Nephron progenitor cell (in vitro differentiated cells): ENCODE data around the gene USP21.

Experiments
- DNase-seq: peaks from one replicate; pipeline ENCODE4 v3.0.0; 2021
- H3K27ac Mint-ChIP-seq: 2 replicates; pipeline ENCODE4 v1.8.0; 2021; ENCODE audit warnings: mild to moderate bottlenecking, moderate library complexity, mixed read lengths
- H3K27me3 Mint-ChIP-seq: 2 replicates; pipeline ENCODE4 v1.8.0; 2021; ENCODE audit warnings: mild to moderate bottlenecking, low read depth, mixed read lengths; ENCODE audit not compliant: poor library complexity
- H3K36me3 Mint-ChIP-seq: 2 replicates; pipeline ENCODE4 v1.8.0; 2021; ENCODE audit warnings: low read depth, mixed read lengths
- H3K4me1 Mint-ChIP-seq: 2 replicates; pipeline ENCODE4 v1.8.0; 2021; ENCODE audit warnings: mixed read lengths
- H3K4me3 Mint-ChIP-seq: 2 replicates; pipeline ENCODE4 v1.8.0; 2021; ENCODE audit warnings: mild to moderate bottlenecking, moderate library complexity, mixed read lengths
- H3K9me3 Mint-ChIP-seq: 2 replicates; pipeline ENCODE4 v1.8.0; 2021; ENCODE audit warnings: mild to moderate bottlenecking, moderate library complexity, mixed read lengths
- TF ChIP-seq, protein P1 (sequence below): fragments of 200-600 bp; sonication (generic); IDR thresholded peaks from 2 replicates; pipeline ENCODE4 v1.5.0; 2021; ENCODE audit warnings: antibody characterized with exemption

USP21 gene

DNA sequence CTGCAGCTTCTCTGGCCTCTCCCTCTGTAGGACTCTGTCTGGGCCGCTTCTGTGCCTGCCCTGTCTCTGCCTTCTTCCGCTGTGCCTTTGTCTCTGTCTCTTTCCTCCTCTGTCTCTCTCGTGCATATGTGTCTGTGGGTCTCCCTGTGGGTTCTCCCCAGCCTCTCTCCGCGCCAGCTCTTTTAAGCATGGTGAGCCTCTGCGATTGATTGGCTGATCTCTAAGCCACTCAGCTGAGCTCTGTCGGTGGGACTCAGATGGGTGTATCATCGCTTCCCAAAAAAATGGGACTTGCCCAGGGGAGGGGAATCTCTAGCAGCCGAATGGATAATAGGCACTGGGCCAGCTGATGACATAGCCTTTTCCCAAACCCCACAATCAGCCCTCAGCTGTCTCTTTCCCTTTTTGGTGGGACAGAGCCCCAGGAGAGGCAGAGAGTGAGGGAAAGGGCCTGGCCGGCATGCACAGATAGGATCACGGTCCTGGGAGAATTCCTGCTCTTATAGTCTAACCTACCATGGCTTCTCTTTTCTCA lies 39.7 kb downstream of the USP21 start, which contains the start of gene ADAMTS4:
Gene ADAMTS4 (minus strand): TSS at position 158 of the 535 bp plus-strand sequence. CDS start 427 bp downstream, outside the sequence.
- Mint-ChIP-seq H3K27ac (peak within 1 kb of the TSS; percentile 86), H3K9me3 (no peaks in the 10 kb centered on the region), H3K4me3 (peak within 1 kb of the TSS; percentile 79), H3K36me3 (peaks cover 4% of the 10 kb centered on the region), H3K27me3 (peaks cover 3% of the 10 kb centered on the region), H3K4me1 (peaks cover 68% of the 10 kb centered on the region)
- DNase-seq: no peak
- TF ChIP-seq, protein P1, sequence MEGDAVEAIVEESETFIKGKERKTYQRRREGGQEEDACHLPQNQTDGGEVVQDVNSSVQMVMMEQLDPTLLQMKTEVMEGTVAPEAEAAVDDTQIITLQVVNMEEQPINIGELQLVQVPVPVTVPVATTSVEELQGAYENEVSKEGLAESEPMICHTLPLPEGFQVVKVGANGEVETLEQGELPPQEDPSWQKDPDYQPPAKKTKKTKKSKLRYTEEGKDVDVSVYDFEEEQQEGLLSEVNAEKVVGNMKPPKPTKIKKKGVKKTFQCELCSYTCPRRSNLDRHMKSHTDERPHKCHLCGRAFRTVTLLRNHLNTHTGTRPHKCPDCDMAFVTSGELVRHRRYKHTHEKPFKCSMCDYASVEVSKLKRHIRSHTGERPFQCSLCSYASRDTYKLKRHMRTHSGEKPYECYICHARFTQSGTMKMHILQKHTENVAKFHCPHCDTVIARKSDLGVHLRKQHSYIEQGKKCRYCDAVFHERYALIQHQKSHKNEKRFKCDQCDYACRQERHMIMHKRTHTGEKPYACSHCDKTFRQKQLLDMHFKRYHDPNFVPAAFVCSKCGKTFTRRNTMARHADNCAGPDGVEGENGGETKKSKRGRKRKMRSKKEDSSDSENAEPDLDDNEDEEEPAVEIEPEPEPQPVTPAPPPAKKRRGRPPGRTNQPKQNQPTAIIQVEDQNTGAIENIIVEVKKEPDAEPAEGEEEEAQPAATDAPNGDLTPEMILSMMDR: no peak

DNA sequence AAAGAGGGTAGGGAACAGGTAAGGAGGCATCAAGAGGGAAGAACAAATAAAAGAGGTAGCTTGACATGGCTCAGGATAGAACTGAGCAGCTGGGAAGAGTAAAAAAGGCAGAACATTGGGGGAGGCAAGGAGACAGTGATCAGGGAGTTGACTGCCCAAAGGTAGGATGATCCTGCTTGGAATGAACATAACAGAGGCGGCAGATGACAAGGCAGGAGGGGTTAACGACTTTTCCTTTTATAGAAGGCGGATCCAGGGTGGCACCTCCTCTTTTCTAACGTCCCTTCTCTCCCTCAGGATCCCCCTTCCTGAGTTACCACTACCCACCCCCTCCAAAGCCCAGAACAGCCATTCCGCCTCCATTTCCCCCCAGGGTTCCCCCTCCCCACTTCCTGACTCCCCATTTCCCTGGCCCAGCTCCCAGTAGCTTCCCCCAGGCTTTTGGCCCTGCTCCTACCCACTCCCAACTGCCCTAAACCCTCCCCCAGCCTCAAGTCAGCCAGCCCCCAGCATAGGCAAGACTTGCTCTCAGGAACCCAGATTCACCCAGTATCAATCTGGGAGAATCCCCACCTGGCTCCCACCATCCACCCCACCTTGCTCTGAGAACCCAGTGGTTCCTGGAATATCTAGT lies 40.3 kb downstream of the USP21 start:
- TF ChIP-seq, protein P1: no peak
- Mint-ChIP-seq H3K4me3 (peak overlapping the region; percentile 79), H3K4me1 (peaks cover 74% of the 10 kb centered on the region), H3K36me3 (peaks cover 10% of the 10 kb centered on the region), H3K9me3 (no peaks in the 10 kb centered on the region), H3K27me3 (peaks cover 3% of the 10 kb centered on the region), H3K27ac (peak overlapping the region; percentile 7)
- DNase-seq: no peak

DNA sequence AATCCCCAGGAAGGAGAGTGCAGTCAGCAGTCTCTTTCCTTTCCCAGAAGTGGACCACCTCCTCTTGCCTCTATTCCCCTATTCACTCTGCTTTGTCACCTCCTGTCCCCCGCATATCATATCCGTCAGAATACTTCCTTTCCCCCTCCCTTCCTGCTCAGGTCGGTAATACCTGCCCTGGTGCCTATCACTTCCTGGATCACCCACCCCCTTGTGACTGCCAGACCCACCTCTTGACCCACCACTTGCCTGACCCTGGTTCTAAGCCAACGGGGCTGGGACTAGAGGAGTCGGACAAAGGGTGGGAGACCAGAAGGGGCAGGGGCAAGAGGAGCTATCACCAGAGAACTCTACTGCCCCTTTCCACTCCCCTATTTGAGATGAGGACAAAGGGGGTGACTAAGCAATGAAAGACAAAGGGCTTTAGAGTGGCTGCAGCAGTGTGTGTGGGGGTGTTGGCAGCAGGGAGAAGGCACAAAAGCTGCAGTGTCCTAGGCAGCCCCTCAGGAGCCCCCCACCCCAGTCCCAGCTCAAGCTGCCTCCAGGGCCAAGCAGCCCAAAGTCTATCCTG lies 41.2 kb downstream of the USP21 start:
- Mint-ChIP-seq H3K4me3 (no peak overlapping the region), H3K27me3 (peaks cover 3% of the 10 kb centered on the region), H3K4me1 (peaks cover 79% of the 10 kb centered on the region), H3K27ac (peak overlapping the region; percentile 51), H3K9me3 (no peaks in the 10 kb centered on the region), H3K36me3 (peaks cover 16% of the 10 kb centered on the region)
- TF ChIP-seq, protein P1: no peak
- no peak for DNase-seq

DNA sequence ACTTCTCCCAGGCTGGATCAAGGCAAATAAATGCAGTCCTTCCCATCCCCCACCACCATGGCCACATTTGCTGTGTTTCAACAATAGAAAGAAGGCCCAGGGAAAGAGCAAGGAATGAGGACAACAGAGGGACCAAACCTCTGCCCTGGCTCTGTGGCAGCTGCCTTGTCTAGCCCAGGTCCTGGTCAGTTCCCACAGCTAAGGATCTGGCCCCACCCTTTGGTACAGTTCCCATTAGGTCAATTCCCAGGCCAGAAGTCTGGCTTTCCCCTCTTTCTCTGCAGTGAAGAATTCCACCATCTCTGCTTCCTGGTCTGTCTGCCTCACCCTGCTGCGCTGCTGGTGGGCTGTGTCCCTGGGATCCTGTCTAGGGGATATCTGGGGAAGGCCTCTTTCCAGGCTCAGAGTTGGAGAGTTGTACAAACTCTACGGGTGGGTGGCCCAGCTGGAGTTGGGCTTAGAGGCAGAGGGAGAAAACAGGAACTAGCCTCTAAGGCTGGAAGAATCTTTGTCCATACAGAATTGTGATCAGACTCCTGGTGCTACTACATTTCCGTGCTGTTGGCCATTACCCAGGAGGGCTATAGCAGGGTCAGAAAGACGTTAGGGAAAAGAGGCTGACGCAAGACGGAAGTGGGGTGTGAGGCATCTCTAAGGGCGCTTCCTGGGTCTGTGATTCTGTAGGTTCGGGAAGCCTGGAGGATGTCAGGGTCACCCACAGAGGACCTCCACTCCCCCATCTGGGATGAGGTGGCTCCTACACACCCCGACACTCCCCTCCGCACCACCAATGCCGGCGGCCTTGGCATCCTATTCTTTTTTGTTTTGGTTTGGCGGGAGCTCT lies 41.9 kb downstream of the USP21 start:
- no peak for DNase-seq
- Mint-ChIP-seq H3K27me3 (peaks cover 3% of the 10 kb centered on the region), H3K4me1 (peaks cover 79% of the 10 kb centered on the region), H3K4me3 (peak overlapping the region; percentile 91), H3K27ac (peak overlapping the region; percentile 90), H3K9me3 (no peaks in the 10 kb centered on the region), H3K36me3 (peaks cover 21% of the 10 kb centered on the region)
- TF ChIP-seq, protein P1: no peak

DNA sequence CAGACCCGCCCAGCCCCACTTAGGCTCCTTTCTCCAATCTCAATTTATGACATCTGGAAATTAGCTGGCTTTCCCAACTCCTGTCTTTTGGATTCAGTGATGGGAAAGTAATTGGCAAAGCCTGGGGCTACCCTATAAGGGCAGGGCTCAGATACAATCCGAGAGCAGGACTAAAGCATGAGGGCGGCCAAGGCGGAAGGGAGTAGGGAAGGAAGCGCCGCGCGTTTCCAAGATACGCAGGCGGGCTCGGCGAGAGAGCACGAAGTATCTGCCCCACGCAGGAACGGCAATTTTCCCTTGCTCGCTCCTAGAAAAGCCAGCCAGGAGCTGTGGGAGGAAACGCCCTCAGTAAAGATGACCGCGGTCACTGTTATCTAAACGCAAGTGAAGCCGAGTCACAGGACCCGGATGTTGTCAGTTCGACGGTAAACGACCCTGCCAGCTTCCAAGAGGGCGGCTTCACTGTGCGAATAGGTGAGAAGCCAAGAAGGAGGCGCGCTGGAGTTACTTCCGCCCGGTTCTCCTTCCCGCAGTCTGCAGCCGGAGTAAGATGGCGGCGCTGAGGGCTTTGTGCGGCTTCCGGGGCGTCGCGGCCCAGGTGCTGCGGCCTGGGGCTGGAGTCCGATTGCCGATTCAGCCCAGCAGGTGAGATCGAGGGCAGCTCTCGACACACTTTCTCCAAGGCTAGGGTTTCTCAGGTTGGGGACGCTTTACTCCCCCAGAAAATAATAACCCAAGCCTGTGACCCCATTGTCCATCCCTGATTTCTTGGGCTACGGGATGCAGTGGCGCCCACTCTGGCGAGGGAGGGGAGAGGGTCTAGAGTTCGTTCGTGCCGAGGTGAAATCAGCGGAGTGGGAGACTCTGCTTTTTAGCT lies 42.8 kb downstream of the USP21 start, which contains the start of gene NDUFS2:
Gene NDUFS2 (plus strand): TSS at position 532 of the 877 bp plus-strand sequence. CDS start 19 bp downstream, at position 551.
- peak; percentile 92 for DNase-seq
- no peaks in the 10 kb centered on the region for H3K9me3 Mint-ChIP-seq
- peak within 1 kb of the TSS; percentile 97 for H3K27ac Mint-ChIP-seq
- peaks cover 3% of the 10 kb centered on the region for H3K27me3 Mint-ChIP-seq
- peak within 1 kb of the TSS; percentile 91 for H3K4me3 Mint-ChIP-seq
- H3K4me1 Mint-ChIP-seq: peaks cover 74% of the 10 kb centered on the region
- TF ChIP-seq, protein P1: peak; percentile 10
- H3K36me3 Mint-ChIP-seq: peaks cover 30% of the 10 kb centered on the region
